GM19023 (cell line): ENCODE results near the gene CDC42BPB.
"Not testable (repeated sequence)": the region's sequence is repeated elsewhere in the genome, so short reads cannot be mapped to it uniquely, and the experiment has no call there.

Source experiments
- ATAC-seq: cut with Tn5 transposase; IDR thresholded peaks from one replicate; pipeline ENCODE4 v1.9.1; 2021; ENCODE audit warnings: mild to moderate bottlenecking, moderate library complexity; ENCODE audit not compliant: unreplicated experiment

The CDC42BPB gene

GRCh38 chr14:102930753-102931579, 126.4 kb downstream of the CDC42BPB start:
- no peak for ATAC-seq

DNA sequence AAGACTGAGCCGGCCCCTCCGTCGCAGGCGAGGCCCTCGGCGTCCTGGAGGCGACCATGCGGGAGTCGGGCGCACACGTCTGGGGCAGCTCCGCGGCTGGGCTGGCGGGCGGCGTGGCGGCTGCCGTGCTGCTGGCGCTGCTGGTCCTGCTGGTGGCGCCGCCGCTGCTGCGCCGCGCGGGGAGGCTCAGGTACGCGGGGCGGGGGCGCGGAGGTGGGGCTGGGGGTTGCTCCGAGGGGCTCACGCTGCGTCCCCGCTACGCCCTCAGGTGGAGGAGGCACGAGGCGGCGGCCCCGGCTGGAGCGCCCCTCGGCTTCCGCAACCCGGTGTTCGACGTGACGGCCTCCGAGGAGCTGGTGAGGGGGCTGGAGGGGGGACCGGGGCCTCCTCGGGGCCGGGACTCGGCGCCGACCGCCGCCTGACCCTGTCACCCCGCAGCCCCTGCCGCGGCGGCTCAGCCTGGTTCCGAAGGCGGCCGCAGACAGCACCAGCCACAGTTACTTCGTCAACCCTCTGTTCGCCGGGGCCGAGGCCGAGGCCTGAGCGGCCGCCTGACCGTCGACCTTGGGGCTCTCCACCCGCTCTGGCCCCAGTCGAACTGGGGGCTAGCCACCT, 127.1 kb downstream of the CDC42BPB start:
- ATAC-seq, result no peak

DNA sequence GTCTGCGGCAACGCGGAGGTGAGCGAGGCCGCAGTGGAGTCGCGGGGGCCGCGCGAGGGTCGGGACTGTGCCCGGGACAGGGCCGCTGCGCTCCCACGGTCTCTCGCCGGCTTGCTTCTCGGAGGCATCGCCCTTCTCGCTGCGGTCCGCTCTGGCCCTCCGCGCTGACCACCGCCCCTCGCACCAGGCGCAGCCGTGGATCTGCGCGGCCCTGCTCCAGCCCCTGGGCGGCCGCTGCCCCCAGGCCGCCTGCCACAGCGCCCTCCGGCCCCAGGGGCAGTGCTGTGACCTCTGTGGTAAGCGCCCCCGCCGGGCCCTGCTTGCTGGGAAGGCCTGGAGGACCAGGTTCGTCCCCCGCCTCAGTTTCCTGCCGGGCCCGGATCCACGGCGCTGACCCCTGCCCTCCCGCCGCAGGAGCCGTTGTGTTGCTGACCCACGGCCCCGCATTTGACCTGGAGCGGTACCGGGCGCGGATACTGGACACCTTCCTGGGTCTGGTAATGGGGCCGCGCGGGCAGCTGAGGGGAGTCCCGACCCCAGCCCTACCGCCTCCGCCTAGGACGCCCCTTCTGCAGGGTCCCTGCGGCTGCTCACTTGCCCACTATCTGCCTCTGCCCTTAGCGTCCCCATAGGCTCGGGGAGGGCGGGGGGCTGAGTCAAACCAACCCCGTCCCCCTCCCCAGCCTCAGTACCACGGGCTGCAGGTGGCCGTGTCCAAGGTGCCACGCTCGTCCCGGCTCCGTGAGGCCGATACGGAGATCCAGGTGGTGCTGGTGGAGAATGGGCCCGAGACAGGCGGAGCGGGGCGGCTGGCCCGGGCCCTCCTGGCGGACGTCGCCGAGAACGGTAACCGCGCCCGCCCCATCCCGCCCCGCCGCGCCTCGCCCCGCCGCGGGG, 127.9 kb downstream of the CDC42BPB start:
- ATAC-seq, result no peak

- ATAC-seq, result peak; percentile 62
These were observed 128.7 kb downstream of the CDC42BPB start for GRCh38 chr14:102928412-102929240.

GRCh38 chr14:102927878-102928411, 129.4 kb downstream of the CDC42BPB start:
- ATAC-seq, result no peak

- ATAC-seq, result no peak
These were observed 129.9 kb downstream of the CDC42BPB start for GRCh38 chr14:102927346-102927877.

DNA sequence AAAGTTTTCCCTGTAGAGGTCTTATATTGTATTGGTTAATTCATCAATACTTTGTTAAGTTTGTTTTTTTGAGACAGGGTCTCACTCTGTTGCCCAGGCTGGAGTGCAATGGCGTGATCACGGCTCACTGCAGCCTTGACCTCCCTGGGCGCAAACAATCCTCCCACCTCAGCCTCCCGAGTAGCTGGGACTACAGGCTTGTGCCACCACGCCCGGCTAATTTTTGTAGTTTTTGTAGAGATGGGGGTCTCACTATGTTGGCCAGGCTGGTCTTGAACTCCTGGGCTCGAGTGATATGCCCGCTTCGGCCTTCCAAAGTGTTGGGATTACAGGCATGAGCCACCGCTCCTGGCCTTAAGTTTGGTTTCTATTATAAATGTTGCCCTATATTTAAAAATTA, 130.5 kb downstream of the CDC42BPB start:
- ATAC-seq, result not testable (repeated sequence)

DNA sequence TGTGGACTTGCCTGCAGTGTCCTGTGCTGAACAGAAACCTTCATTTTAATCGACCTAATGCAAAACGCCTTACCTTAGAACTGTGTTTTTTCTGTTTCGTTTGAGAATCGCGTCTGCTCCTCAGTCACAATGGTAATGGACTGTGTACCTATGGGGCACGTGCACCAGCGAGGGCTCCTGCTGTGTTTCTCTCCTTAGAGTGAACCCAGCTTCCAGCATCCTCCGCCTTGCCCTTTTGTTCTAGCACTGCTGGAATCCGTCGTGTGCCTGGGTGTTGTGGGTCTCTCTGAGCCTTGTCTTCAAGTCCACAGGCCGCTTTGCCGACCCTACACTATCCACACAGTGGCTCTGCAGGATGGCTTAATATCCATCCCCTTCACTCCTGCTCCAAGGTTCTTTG, 131.2 kb downstream of the CDC42BPB start:
- ATAC-seq, result no peak

DNA sequence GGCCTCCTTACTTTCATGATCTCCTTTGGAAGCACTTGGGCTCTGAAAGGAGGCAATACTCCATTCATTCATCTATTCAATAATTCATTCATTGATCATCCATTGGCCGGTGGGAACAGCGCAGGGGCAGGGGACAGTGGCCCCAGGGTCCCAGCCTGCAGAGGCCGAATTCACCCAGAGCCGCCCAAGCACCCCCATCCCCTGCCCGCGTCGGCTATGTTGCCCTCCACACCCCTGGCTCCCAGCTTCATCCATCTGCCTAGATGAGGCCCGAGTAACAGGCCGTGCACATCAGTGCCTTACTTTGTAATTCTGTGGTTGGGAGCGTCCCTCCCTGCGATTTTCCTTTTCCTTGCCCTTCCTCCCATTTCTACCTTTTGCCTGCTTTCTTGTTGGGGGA, 131.7 kb downstream of the CDC42BPB start:
- ATAC-seq, result no peak

DNA sequence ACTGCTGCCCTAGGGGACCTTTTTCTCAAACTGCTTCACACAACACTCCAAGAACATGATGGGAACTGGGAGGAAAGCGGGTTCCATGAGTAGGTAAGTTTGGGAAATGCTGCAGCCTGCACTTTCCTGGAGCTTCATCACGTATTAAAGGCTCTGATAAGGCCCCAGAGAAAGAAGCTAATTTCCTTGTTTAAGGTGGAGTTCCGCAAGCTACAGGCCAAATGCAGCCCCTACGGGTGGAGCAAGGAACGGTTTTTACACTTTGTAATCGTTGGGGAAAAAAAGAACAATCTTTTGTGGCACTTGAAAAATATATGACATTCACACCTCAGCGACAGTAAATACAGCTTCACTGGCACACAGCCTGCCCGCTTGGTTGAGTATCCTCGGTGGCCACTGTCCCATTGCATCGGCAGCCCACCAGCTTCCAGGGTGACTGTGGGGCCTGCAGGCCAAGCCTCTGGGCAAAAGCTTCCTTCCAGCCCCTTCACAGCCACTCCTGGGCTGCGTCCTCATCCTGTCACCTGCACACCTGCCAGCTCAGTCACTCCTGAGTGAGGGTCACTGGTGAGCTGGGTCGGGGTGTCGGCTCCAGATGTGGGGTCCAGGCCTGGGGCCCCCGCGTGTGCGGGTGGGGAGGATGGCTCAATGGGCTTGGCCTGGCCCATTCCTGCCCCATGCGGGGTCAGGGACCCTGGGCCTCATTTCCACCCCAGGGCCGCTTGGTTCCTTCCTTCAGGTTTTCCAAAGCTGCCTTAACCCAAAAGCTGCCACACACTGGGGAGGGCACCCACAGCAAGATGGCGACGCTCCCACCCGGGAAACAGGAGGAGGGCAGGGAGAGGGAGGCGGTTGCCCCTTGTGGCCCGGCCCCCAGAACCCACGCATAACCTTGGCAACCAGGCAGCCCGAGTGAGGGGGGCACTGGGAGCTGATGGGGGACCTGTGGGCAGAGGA, 132.4 kb downstream of the CDC42BPB start:
- no peak for ATAC-seq

GRCh38 chr14:102923925-102924486, 133.3 kb downstream of the CDC42BPB start:
- ATAC-seq, result no peak

DNA sequence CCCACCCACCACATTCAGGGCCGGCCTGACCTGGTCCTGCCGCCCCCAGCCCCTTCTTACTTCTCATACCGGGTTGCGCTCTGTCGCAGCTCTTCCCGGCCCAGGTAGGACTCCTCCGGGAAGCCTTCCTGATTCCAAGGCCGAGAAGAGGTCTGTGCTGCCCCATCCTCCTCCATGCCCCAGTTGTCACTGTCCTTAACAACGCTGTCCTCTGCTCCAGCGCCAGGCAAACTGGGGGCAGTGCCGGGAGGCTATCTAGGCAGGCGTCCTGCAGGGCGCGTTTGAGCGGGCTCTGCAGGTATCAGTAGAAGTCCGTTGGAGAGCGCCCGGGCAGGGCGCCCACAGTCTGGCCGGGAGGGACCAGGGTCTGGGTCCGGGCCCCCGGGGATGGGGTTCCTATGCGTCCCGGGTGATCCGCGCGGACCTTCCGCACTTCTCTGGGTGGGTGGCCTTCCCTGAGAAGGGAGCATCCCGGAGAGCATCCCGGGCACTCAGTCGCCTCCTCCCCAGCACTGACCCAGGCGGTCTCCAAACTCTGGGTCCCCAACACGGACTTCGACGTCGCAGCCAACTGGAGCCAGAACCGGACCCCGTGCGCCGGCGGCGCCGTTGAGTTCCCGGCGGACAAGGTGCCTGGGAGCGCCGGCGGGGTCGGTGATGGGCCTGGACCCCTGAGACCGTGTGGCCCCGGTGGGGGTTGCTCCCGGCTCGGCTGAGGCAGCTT, 134.0 kb downstream of the CDC42BPB start:
- ATAC-seq, result no peak

GRCh38 chr14:102922490-102923200, 134.7 kb downstream of the CDC42BPB start, which contains the start of gene AMN:
Gene AMN, plus strand, starts transcription at chr14:102922663. Its CDS starts 26 bp downstream, at chr14:102922689.
- no peak for ATAC-seq

DNA sequence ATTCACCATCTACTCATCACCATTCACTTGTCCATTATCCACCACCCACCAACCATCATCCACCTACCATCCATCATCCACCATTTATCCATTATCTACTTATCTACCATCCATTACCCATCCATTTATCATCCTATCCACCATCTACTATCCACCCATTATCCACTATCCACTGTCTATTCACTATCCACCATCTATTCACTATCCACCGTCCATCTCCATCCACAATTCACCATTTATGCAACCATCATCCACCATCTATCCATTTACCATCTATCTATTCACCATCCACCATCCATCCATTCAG, 136.4 kb downstream of the CDC42BPB start:
- ATAC-seq, result no peak

GRCh38 chr14:102920273-102920997, 136.9 kb downstream of the CDC42BPB start:
- no peak for ATAC-seq

GRCh38 chr14:102918438-102918837, 138.9 kb downstream of the CDC42BPB start:
- ATAC-seq, result no peak
